Osteocyte (in vitro differentiated cells): Measurements from ENCODE around the gene HDAC9. TPM values are rescaled to one million over a fixed set of nuclear protein-coding genes. Genes with fewer than 3 reads are reported as not detected.

Experiments
- DNase-seq: peaks from one replicate; pipeline ENCODE4 v3.0.0; 2021; ENCODE audit warnings: mixed read lengths; ENCODE audit not compliant: unreplicated experiment; ENCODE audit errors: extremely low spot score
- H3K27ac Mint-ChIP-seq: one replicate; pipeline ENCODE4 v1.8.0; 2021; ENCODE audit warnings: mild to moderate bottlenecking, mixed read lengths; ENCODE audit not compliant: unreplicated experiment
- H3K27me3 Mint-ChIP-seq: one replicate; pipeline ENCODE4 v1.8.0; 2021; ENCODE audit warnings: mixed read lengths; ENCODE audit not compliant: unreplicated experiment
- H3K36me3 Mint-ChIP-seq: one replicate; pipeline ENCODE4 v1.8.0; 2021; ENCODE audit warnings: mixed read lengths; ENCODE audit not compliant: unreplicated experiment
- H3K4me1 Mint-ChIP-seq: one replicate; pipeline ENCODE4 v1.8.0; 2021; ENCODE audit warnings: mixed read lengths; ENCODE audit not compliant: unreplicated experiment
- H3K4me3 Mint-ChIP-seq: one replicate; pipeline ENCODE4 v1.8.0; 2021; ENCODE audit warnings: mild to moderate bottlenecking, moderate library complexity, mixed read lengths; ENCODE audit not compliant: unreplicated experiment
- H3K9me3 Mint-ChIP-seq: one replicate; pipeline ENCODE4 v1.8.0; 2021; ENCODE audit warnings: mixed read lengths; ENCODE audit not compliant: unreplicated experiment
- CTCF ChIP-seq: fragments of 200-600 bp; sonication (generic); IDR thresholded peaks from 2 replicates; pipeline ENCODE4 v1.5.0; 2021; ENCODE audit warnings: antibody characterized with exemption, mild to moderate bottlenecking, moderate library complexity
- total RNA-seq: library from RNA; stranded (reverse); gene quantifications from 2 replicates; pipeline ENCODE4 v1.2.1, GENCODE V29; 2021

Gene HDAC9
- total RNA-seq, 1 donor from 2014 or later: 0.81 TPM

- no peak for TF ChIP-seq CTCF
- H3K4me3 Mint-ChIP-seq: no peak overlapping the region
- H3K27ac Mint-ChIP-seq: no peak overlapping the region
- H3K9me3 Mint-ChIP-seq: no peaks in the 10 kb centered on the region
- H3K4me1 Mint-ChIP-seq: no peaks in the 10 kb centered on the region
- H3K27me3 Mint-ChIP-seq: no peaks in the 10 kb centered on the region
- no peak for DNase-seq
- no peaks in the 10 kb centered on the region for H3K36me3 Mint-ChIP-seq
Observed at GRCh38 chr7:18474944-18475343, 20.6 kb upstream of the HDAC9 start.

- Mint-ChIP-seq H3K9me3 (no peaks in the 10 kb centered on the region), H3K4me3 (no peak overlapping the region), H3K27me3 (no peaks in the 10 kb centered on the region), H3K4me1 (no peaks in the 10 kb centered on the region), H3K36me3 (no peaks in the 10 kb centered on the region), H3K27ac (no peak overlapping the region)
- no peak for TF ChIP-seq CTCF
- DNase-seq: no peak
Observed at GRCh38 chr7:18475488-18475887, 20.1 kb upstream of the HDAC9 start.

GRCh38 chr7:18481776-18482175, 13.8 kb upstream of the HDAC9 start:
- Mint-ChIP-seq H3K4me3 (no peak overlapping the region), H3K27me3 (no peaks in the 10 kb centered on the region), H3K9me3 (no peaks in the 10 kb centered on the region), H3K27ac (no peak overlapping the region), H3K4me1 (no peaks in the 10 kb centered on the region), H3K36me3 (no peaks in the 10 kb centered on the region)
- TF ChIP-seq CTCF: no peak
- no peak for DNase-seq

- Mint-ChIP-seq H3K36me3 (no peaks in the 10 kb centered on the region), H3K4me3 (no peak overlapping the region), H3K27ac (no peak overlapping the region), H3K4me1 (no peaks in the 10 kb centered on the region), H3K9me3 (no peaks in the 10 kb centered on the region), H3K27me3 (no peaks in the 10 kb centered on the region)
- no peak for DNase-seq
- TF ChIP-seq CTCF: no peak
Observed at GRCh38 chr7:18488049-18488448, 7.5 kb upstream of the HDAC9 start.

GRCh38 chr7:18489624-18490023, 5.9 kb upstream of the HDAC9 start:
- no peak for DNase-seq
- no peaks in the 10 kb centered on the region for H3K9me3 Mint-ChIP-seq
- no peak overlapping the region for H3K27ac Mint-ChIP-seq
- no peaks in the 10 kb centered on the region for H3K36me3 Mint-ChIP-seq
- H3K4me1 Mint-ChIP-seq: peaks cover 2% of the 10 kb centered on the region
- H3K27me3 Mint-ChIP-seq: no peaks in the 10 kb centered on the region
- H3K4me3 Mint-ChIP-seq: no peak overlapping the region
- no peak for TF ChIP-seq CTCF
